Fibroblast of peridontal ligament (primary cell): ENCODE data around the gene MAPKAP1.

Source experiments
- DNase-seq: peaks from one replicate; pipeline ENCODE4 v3.0.0-alpha.2; 2010; ENCODE audit errors: extremely low read depth

The MAPKAP1 gene

DNA sequence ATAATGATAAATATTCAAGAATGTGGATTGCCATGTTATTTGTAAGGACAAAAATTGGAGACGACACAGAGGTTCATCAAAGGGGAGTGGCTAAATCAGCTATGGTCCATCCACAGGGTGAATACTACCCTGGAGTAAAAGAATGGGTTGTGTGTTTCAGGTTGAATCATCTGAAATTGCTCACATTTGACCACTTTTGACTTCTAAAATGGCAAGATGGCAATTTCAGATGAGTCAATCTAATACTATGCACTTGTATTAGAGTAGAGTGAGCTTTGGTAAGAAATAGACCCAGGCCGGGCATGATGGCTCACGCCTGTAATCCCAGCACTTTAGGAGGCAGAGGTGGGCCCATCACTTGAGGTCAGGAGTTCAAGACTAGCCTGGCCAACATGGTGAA is 313.6 kb downstream of the MAPKAP1 start:
- no peak for DNase-seq

DNA sequence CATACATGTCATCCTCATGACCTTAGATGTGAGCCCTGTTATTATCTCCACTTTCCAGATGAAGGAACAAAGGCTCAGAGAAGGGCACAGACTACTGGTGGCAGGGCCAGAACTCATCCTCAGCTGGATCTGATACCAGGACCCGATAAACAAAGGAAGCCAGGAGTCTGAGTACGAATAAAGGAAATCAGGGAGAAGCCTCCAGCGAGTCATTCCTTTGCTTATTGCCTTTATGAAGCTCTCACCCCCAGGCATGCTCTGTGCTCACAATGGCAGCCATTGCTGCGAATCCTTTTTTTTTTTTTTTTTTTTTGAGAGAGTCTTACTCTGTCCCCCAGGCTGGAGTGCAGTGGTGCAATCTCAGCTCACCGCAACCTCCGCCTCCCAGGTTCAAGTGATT is 315.3 kb downstream of the MAPKAP1 start:
- no peak for DNase-seq

DNA sequence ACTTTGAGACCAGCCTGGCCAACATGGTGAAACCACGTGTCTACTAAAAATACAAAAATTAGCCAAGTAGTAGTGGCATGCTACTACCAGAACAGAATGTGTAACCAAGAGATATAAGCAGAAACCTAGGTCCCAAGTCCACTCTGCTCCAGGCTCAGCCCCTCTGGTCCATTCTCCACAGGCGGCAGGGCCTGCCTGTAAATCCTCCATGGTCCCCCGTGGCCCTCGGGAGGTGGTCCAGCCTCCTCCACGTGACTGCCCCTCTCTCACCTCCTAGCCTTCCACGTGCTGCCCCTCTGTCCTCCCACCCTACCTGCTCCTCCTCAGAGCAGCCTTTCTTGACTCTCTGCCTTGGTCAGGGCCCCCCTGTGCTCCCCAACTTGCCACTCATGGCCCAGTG is 318.0 kb downstream of the MAPKAP1 start:
- DNase-seq, result no peak

DNA sequence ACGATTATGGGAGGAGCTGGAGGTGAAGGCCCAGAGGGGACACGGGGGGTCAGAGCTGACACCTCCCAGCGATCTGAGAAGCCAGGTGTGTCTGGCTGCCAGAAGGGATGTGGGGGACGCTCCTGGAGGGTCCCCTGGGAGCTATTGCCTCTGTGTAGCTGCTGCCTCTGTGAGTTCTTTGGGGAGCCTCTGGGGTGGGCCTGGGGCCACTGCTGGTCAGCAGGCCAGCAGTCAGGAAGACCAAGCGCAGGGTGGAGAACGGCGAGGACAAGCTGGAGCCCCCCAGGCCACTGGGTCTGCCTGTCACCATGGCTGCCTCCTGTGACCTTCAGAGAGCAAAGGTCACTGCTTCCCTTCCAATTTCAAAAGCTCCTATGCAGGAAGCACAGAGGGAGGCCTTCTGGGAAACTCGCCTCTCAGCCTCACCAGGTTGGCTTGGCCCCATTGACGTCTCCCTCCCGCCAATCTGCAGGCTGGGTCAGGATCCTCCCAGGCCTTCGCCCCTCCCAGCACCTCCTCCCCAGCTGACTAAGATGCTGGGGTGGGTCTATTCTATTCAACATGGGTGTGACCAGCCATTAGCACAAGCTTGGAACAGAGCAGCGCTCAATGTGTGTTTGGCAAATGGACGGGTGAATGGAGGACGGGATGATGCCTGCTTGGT is 319.0 kb downstream of the MAPKAP1 start:
- DNase-seq, result no peak
